Upper lobe of right lung (tissue), 1 donor: Measurements from ENCODE around the gene HBS1L. TPM values are rescaled to one million over a fixed set of nuclear protein-coding genes. Genes with fewer than 3 reads are reported as not detected.

ENCODE experiments used
- ATAC-seq: fragments of 200-7000 bp; cut with Tn5 transposase; one replicate; pipeline ENCODE4 v1.9.1; 2020; ENCODE audit warnings: mild to moderate bottlenecking, moderate library complexity
- DNase-seq: peaks from one replicate; pipeline ENCODE4 v3.0.0-alpha.2; 2020
- H3K27ac ChIP-seq: fragments of 200-600 bp; one replicate; pipeline ENCODE4 v1.8.0; 2022
- H3K27me3 ChIP-seq: fragments of 200-600 bp; one replicate; pipeline ENCODE4 v1.8.0; 2022; ENCODE audit warnings: mild to moderate bottlenecking
- H3K36me3 ChIP-seq: fragments of 200-600 bp; one replicate; pipeline ENCODE4 v1.8.0; 2022
- H3K4me1 ChIP-seq: fragments of 200-600 bp; one replicate; pipeline ENCODE4 v1.8.0; 2022
- H3K4me3 ChIP-seq: fragments of 200-600 bp; one replicate; pipeline ENCODE4 v1.8.0; 2022; ENCODE audit warnings: mild to moderate bottlenecking
- H3K9me3 ChIP-seq: fragments of 200-600 bp; one replicate; pipeline ENCODE4 v1.8.0; 2022
- CTCF ChIP-seq: fragments of 200-600 bp; IDR thresholded peaks from one replicate; pipeline ENCODE4 v1.8.0; 2022; ENCODE audit warnings: antibody characterized with exemption
- intact Hi-C: fragments of 100-400 bp; cut with DNase I; formaldehyde crosslinking; loops from one replicate; pipeline ENCODE4 v1.11.0; 2022
- total RNA-seq: library from RNA; stranded (reverse); fragmentation: NEBNext Ultra II Directional; extraction: Animal tissue kit (Norgen Biotek cat#: 25700); gene quantifications from one replicate; pipeline ENCODE4 v1.2.1, GENCODE V29; 2021
- donor health status: DM: no; HTN: yes; CAD: no; lungs with severe emphysema.

Gene HBS1L
- total RNA-seq, 1 donor from 2014 or later, result 48.2 TPM

DNA sequence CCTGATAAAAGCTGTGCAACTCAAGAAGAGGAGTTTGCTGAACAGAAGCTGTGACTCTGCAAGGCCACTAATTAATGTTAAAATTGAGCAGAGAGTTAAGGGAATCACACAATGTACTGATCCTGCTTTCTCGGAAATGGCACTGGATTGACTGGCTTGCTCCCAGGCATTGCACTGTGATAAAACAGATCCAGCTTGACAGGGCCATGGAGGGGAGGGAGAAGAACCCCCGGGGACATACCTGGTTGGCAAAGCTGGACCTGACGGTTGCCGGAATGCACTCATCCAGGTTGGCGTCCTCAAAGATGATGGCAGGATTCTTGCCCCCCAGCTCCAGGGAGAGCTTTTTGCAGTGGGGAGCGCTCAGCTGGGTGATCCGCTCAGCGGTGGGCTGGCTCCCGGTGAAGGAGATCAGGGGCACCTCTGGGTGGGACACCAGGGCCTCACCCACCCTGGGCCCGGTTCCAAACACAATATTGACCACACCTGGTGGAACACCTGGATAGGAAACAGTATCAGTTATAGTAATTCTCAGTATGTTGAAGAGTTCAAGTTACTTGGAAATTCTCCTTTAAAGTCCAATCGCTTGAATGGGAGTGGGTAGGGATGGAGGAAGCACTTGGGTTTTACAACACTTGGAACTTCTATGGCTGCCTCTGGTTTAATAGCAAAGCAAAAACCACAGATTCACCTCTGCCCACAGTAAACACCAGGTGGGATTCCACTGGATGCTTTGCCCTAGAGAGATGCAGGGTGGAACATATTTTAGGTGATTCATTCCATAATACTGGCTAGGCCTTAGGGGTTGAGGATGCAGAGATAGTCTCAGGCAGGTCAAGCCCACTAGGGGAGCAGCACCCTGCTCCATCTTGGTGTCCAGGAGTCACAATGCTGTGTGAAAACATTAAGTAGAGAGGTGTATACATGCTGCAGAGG is 121.8 kb downstream of the HBS1L start:
- no peaks in the 10 kb centered on the region for H3K9me3 ChIP-seq
- H3K4me3 ChIP-seq, result no peak overlapping the region
- ATAC-seq, result no peak
- no peak for DNase-seq
- no peaks in the 10 kb centered on the region for H3K36me3 ChIP-seq
- no peak overlapping the region for H3K27ac ChIP-seq
- intact Hi-C loops, result no loop called here
- H3K4me1 ChIP-seq, result no peaks in the 10 kb centered on the region
- TF ChIP-seq CTCF, result no peak
- no peaks in the 10 kb centered on the region for H3K27me3 ChIP-seq

DNA sequence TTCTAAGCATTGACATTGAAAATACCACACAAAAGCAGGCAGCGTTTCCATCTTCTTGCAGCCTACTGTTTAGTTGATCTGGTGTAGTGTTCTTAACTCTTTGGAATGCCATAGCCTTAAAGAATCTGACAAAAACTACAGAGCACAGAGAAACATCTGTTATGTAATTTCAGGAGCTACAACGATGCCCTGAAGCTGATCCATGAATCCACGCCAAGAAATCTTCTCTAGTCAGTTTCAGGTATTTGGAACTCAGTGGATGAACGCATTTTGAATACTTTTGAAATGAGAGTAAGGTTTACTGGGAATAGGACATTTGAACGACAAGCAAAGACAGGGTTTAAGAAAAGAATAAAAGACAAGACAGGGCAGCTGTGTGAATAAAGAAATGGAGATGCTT is 122.5 kb downstream of the HBS1L start:
- Histone ChIP-seq H3K27ac (no peak overlapping the region), H3K27me3 (no peaks in the 10 kb centered on the region), H3K36me3 (no peaks in the 10 kb centered on the region), H3K4me3 (no peak overlapping the region), H3K9me3 (no peaks in the 10 kb centered on the region), H3K4me1 (no peaks in the 10 kb centered on the region)
- no peak for TF ChIP-seq CTCF
- no peak for ATAC-seq
- no peak for DNase-seq
- intact Hi-C loops, result no loop called here

- no peak for ATAC-seq
- no peak overlapping the region for H3K4me3 ChIP-seq
- H3K9me3 ChIP-seq, result no peaks in the 10 kb centered on the region
- H3K27me3 ChIP-seq, result no peaks in the 10 kb centered on the region
- H3K27ac ChIP-seq, result no peak overlapping the region
- H3K36me3 ChIP-seq, result no peaks in the 10 kb centered on the region
- no peak for TF ChIP-seq CTCF
- intact Hi-C loops, result no loop called here
- no peak for DNase-seq
- no peaks in the 10 kb centered on the region for H3K4me1 ChIP-seq
Observed at GRCh38 chr6:134930463-134930862, 124.2 kb downstream of the HBS1L start.

- H3K36me3 ChIP-seq, result no peaks in the 10 kb centered on the region
- H3K27ac ChIP-seq, result no peak overlapping the region
- no peaks in the 10 kb centered on the region for H3K4me1 ChIP-seq
- intact Hi-C loops, result no loop called here
- H3K9me3 ChIP-seq, result no peaks in the 10 kb centered on the region
- H3K27me3 ChIP-seq, result no peaks in the 10 kb centered on the region
- H3K4me3 ChIP-seq, result no peak overlapping the region
- ATAC-seq (no peak), DNase-seq (no peak)
- TF ChIP-seq CTCF, result no peak
Observed at GRCh38 chr6:134928151-134928900, 126.3 kb downstream of the HBS1L start.

DNA sequence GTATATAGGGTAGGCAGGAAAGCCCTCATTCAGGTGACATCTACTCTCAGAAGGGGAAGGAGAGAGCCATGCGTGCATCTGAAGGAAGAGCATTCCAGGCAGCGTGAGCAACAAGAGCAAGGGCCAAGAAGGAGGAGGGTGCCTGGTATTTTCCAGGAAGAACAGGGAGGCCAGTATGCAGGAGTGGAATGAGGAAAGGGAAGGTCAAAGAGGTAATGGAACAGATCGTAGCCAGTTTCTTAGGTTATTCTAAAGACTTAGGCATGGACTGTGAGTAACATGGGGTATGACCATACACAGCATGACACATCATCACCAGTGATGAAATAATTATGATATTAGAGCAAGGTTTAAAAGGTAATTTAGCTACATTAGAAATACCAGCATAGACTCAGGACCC is 128.8 kb downstream of the HBS1L start:
- no peak for ATAC-seq
- H3K36me3 ChIP-seq, result no peaks in the 10 kb centered on the region
- intact Hi-C loops, result no loop called here

More for the DNA sequence above, 128.8 kb downstream of the HBS1L start:
- H3K27me3 ChIP-seq, result no peaks in the 10 kb centered on the region
- no peaks in the 10 kb centered on the region for H3K4me1 ChIP-seq
- no peaks in the 10 kb centered on the region for H3K9me3 ChIP-seq
- H3K27ac ChIP-seq, result no peak overlapping the region
- H3K4me3 ChIP-seq, result no peak overlapping the region
- DNase-seq, result no peak
- TF ChIP-seq CTCF, result no peak
